GM20431 (cell line): Measurements from ENCODE around the gene GOLGA6L24.
"Not testable (repeated sequence)": the region's sequence is repeated elsewhere in the genome, so short reads cannot be mapped to it uniquely, and the experiment has no call there.

ENCODE experiments used
- in situ Hi-C: fragments of 300-500 bp; cut with MseI, MboI; formaldehyde crosslinking; loops from one replicate; pipeline ENCODE4 v1.15.0; 2020; ENCODE audit warnings: low sequenced_read_pairs; ENCODE audit not compliant: unreplicated experiment

The GOLGA6L24 gene, protein sequence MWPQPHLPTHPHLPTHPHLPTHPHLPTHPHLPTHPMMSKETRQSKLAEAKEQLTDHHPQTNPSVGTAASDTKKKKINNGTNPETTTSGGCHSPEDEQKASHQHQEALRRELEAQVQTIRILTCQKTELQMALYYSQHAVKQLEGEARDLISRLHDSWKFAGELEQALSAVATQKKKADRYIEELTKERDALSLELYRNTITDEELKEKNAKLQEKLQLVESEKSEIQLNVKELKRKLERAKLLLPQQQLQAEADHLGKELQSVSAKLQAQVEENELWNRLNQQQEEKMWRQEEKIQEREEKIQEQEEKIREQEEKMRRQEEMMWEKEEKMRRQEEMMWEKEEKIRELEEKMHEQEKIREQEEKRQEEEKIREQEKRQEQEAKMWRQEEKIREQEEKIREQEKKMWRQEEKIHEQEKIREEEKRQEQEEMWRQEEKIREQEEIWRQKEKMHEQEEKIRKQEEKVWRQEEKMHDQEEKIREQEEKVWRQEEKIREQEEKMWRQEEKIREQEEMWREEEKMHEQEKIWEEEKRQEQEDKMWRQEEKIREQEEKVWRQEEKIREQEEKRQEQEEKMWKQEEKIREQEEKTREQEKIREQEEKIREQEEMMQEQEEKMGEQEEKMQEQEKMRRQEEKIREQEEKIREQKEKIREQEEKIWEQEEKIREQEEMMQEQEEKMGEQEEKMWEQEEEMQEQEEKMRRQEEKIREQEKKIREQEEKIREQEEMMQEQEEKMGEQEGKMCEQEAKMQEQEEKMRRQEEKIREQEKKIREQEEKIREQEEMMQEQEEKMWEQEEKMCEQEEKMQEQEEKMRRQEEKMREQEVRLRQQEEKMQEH

DNA sequence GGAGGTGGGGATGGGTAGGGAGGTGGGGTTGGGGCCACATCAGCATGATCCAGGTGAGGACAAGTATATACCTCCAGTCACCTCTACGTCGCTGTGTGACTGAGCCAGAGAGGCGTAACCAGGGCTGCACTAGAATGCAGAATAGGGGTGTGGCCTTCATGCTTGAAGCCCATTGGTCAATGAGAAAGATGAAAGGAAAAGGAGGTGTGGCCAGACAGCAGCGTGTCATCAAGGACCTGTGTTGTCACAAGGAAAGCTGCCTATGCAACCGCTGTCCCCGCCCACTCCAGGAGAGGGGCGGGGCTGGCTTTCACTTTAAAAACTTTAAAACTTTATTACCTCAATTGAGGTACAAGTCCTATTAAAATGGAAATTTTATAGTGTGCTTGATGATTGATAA lies at the start of gene GOLGA6L24:
Gene GOLGA6L24, minus strand, starts transcription at position 101 of the 400 bp plus-strand sequence. Its CDS starts 61 bp downstream, at position 40.
- in situ Hi-C loops = not testable (repeated sequence)

DNA sequence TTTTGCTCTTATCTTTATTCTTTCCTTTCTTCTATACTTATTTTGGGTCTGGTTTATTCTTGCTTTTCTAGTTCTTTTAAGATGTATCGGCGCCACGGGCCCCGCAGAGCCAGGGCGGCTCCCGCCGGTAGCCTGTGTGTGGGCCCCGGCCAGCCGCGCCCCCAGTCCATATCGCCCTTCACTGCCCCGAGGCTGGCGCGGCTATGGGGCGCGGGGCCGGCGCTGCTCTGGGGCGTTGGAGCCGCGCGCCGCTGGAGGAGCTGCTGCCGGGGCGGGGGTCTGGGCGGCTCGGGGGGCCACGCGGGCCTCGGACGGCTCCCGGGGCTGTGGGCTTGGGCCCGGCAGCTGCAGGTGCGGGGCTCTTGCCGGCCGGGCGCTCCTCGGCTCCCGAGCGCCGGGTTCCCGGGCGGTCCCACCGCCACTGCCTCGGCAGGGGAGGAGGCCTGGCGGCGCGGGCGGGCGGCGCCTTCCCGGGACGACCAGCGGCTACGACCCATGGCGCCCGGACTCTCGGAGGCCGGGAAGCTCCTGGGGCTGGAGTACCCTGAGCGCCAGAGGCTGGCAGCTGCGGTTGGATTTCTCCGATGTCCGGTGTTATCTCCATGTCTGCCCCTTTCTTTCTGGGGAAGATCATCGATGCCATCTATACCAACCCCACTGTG lies 45.0 kb upstream of the GOLGA6L24 start:
- in situ Hi-C loops = not testable (repeated sequence)

DNA sequence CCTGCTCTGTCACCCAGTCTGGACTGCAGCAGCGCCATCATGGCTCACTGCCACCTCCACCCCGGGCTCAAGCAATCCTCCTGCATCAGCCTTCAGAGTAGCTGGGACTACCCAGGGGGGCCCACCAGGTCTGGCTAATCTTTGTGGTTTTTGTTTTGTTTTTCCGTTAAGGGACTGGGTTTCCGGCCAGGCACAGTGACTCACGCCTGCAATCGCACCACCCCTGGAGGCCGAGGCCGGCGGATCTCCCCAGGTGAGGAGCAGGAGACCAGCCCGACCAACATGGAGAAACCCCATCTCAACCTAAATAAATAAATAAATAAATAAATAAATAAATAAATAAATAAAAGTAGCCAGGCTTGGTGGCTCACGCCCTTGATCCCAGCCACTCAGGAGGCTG lies 38.1 kb upstream of the GOLGA6L24 start:
- in situ Hi-C loops = not testable (repeated sequence)

DNA sequence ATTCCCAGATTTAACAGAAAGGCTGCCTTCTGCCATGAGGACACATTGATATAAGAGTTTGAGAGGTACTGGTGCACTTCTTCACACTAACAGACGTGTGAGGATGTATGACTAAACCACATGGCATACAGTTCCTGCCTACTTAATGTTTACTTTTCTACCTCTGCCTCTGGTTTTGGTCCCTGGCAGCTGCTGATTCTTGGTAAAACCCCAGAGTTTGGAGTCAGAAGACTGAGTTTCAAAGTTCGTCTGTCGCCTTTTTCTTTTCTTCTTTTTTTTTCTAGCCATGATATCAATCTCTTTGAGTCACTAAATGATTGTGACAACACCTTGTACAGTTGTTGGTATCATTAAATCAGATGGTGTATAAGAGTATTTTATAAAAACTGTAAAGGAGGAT lies 22.2 kb upstream of the GOLGA6L24 start:
- in situ Hi-C loops = not testable (repeated sequence)

DNA sequence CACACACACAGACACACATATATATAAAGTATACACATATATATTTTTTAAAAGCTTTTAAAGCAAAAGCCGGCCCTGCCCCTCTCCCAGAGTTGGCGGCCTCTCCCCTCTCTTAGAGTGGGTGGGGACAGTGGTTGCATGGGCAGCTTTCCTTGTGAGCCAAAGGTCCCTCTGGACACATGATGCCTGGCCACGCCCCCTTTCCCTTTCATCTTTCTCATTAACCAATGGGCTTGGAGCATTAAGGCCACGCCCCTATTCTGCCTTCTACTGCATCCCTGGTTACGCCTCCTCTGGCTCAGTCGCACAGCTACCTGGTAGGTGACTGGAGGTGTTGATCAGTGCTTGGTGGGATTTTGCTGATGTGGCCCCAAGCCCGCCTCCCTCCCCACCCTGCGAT lies 20.5 kb upstream of the GOLGA6L24 start, which contains the start of gene GOLGA8F:
Gene GOLGA8F, plus strand, starts transcription at position 301 of the 400 bp plus-strand sequence. Its CDS starts 98 bp downstream, at position 399.
- in situ Hi-C loops = not testable (repeated sequence)

DNA sequence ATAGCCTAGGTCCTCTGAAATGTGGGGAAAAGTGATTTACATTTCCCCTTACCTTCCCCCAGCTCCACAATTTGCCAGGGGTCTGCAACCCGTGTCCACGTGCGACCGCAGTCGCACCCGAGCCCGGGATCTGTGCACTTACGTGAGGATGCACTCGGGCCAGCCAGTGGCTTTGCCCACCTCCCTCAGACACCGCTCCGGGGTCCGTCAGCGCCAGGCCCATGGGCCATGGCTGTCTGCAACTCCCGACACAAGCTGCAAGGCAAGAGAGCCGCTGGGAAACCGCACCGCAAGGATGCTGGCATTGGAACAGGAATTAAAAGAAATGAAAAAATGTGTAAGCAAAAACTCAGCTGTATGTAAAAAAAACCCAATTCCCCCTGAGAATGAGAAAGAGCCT lies 7.6 kb upstream of the GOLGA6L24 start:
- in situ Hi-C loops = not testable (repeated sequence)

DNA sequence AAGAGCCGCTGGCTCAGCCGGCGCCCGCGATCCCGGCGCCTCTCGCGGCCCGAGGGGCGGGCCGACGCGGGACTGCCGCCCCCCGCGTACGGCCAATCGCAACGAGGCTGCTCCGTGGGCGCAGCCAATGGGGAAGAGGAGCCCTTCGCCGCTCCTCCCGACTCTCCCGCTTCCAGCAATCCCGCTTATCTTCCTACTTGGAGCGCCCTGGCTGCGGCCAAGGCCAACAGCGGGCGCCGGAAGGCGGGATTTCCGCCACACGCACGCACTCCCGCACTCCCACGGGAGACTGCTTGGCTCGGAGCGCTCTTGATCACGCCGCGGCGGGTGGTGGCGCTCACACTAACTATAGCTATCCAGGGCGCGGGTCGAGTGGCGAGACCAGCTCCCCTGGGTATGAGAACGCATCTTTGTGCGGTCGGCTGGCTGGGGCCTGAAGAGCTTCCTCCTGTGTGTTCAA lies 35.7 kb downstream of the GOLGA6L24 start, which contains the start of gene HERC2:
Gene HERC2, minus strand, starts transcription at position 51 of the 460 bp plus-strand sequence. CDS start 746 bp downstream, outside the sequence.
- in situ Hi-C loops = not testable (repeated sequence)

DNA sequence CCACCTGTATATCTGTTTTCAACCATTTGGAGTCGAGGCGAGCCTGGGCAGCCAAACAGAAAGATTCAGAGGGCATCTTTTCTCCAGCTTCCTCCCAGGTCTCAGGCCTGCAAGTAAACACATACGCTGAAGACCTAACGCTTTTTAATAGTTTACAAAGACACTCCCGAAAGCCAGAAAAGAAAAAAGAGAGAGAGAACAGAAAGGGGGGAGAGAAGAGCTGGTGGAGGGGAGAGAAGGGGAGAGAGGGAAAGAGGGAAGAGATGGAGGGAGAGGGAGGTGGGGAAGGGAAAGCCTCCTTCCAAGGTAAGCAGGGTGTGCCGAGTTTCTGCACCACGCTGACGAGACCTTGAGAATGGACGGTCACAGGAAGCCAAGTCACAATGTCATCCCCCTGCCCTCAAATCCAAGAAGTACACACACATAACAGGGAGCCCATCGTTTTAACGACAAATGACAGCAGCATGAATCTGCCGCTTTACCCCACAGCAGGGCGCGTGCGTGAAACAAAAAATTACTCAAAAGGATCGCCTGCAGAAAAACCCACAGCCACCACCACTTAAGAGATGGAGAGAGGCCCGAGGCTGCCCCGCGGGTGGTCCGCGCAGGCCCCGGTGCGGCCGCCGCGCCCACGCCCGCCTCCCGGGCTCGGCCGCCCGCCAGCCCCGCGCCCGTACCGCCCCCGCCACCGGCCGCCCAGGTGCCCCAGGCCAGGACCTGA lies 36.4 kb downstream of the GOLGA6L24 start:
- in situ Hi-C loops = not testable (repeated sequence)

DNA sequence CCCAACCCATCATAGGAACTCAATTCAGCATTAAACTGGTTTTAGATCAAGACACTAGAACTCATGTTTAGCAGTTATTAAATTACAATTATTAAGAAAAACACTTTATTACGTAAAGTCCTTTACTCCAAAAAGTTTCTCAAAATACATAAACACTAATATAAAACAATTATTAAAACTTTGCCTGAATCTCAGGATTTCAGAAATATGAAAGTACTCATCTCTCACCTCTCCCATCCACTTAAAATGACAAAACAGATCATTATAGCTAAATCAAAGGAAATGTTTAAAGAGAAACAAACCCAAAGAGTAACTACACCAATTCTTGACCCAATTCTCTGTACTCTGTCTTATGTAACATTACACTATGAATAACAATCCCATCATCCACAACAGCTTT lies 38.2 kb downstream of the GOLGA6L24 start:
- in situ Hi-C loops = not testable (repeated sequence)

DNA sequence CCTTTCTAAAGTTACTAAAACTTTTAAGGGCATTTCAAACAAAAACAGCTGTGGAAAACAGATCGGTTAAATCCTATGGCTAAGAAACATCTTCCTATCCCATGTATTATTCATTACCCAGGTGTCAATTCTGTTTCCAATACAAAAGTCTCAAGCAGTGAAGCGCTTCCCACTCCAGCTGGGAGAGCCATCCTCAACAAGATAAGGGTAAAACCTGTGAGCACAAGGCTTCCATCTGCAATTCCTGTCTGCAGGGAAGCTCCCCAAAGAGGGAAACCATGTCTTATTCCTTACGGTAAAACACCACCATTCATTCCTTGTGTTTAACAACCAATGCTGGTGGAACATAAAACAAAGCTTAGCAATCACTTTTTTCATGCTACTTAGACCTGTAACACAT lies 39.1 kb downstream of the GOLGA6L24 start:
- in situ Hi-C loops = not testable (repeated sequence)

DNA sequence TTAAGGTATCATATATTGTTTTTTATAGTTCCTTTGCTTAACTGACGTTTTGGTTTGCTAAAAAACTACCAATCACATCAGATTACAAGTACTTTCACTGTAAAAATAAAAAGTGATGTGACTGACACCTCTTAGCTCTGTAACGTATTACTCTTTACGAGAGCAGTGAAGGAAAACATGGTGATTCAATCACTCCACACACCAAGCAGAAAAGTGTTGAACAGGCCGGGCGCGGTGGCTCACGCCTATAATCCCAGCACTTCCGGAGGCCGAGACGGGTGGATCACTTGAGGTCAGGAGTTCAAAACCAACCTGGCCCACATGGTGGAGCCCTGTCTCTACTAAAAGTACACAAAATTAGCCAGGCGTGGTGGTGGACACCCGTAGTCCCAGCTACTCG lies 39.8 kb downstream of the GOLGA6L24 start:
- in situ Hi-C loops = not testable (repeated sequence)

DNA sequence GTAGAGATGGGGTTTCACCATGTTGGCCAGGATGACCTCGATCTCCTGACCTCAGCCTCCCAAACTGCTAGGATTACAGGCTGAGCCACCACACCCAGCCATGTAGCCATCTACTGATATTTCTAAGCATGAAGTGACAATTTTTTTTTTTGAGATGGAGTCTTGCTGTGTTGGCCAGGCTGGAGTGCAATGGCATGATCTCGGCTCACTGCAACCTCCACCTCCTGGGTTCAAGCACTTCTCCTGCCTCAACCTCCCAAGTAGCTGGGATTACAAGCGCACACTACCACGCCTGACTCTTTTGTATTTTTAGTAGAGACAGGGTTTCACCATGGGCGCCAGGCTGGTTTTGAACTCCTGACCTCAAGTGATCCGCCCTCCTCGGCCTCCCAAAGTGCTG lies 40.9 kb downstream of the GOLGA6L24 start:
- in situ Hi-C loops = not testable (repeated sequence)

DNA sequence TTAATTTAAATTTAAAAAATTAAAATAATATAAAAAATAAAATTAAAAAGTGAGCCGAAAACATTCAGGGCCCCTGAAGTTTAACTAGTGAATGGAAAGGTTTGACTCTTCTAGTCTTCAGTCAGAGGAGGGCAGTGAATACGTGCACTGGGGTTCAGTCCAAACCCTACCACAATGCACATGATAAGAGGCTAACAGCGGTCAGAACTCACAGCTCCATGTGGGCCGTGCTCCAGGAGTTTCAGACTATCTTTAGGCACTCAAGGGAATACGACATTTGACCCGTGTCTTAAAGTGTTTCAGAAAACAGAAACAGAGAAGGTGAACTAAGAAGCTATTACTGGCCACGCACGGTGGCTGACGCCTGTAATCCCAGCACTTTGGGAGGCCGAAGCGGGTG lies 47.4 kb downstream of the GOLGA6L24 start:
- in situ Hi-C loops = not testable (repeated sequence)

DNA sequence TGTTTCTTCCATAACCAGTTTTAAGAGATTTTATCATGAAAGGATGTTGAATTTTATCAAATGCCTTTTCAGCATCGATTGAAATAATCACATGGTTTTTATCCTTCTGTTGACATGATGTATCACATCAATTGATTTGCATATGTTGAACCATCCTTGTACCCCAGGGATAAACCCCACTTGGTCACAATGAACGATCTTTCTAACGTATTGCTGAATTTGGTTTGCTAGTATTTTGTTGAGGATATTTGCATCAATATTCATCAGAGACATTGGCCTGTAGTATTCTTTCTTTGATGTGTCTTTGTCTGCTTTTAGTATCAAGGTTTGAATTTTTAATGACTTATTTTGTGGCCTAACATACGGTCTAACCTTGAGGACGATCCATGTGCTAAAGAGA lies 49.2 kb downstream of the GOLGA6L24 start:
- in situ Hi-C loops = not testable (repeated sequence)
